ENCODE measurements around the gene ZNF862. TPM values are rescaled to one million over a fixed set of nuclear protein-coding genes. Genes with fewer than 3 reads are reported as not detected.
A peak's percentile ranks its signal among the peaks of the same experiment; 100 is the strongest.

ZNF862 gene
- total and polyA plus RNA-seq, 2 of the 13 experiments (the other 11 are each of a cell fraction or from before 2014, with no cell fraction given) = 0.89 to 2.0 TPM

DNA sequence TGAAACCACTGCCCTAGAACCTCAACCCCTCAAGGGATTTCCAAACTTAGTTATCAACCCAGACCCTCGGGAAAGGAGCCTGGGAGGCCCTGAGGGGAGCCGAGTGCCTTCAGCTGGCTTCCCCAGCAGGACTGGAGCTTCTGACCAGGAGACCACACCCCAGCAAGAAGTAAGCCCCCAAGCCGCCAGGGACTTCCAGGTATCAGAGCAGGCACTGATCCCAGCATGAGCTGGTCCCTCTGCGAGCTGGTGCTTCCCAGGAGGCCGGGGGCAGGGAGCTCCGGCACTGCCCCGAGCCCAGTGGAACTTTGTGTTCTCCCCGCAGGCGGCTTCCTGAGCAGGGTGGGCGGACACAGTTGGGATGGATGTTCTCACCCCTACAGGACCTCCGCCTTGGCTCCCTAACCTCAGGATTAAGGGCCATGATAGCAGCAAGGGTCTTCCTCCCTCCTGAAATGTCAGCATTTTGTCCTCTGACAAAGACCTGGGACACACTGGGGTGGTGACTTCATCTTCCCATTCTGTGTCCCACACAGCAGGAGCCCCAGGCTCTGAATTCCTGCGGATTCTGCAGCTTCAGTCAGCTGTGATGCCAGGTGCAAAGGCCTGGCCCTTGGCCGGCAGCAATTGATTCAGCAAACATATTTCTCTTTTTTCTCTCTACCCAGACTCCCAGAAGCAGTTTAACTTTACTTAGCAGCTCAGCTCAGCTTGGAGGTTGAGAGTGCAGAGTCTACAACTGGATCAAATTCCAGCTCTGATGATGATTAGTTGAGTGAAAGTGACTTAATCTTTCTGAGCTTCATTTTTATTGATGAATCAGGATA lies 47.2 kb downstream of the ZNF862 start (continued):
- TF ChIP-seq MEIS1 (CRISPR knock-in tag; IDR thresholded peaks at IDR 0.05; ENCODE audit: borderline replicate concordance) (0 out of 2 replicates have a peak, but pooled peaks have one; percentile 55), POLR2AphosphoS5 (IDR thresholded peaks at IDR 0.05; ENCODE audit: low read depth, low read length) (no peak), ZNF292 (CRISPR knock-in tag; IDR thresholded peaks at IDR 0.05; ENCODE audit: borderline replicate concordance, low read depth) (peak; percentile 45; the same call in 1 of the 2 replicates), KLF12 (CRISPR knock-in tag; IDR thresholded peaks at IDR 0.05; ENCODE audit: borderline replicate concordance) (no peak), ZSCAN29 (CRISPR knock-in tag; conservative IDR thresholded peaks at IDR 0.05) (peak; percentile 69; the same call in 1 of the 2 replicates), BCL6 (CRISPR knock-in tag; IDR thresholded peaks at IDR 0.05) (no peak), PHF21A (CRISPR knock-in tag; IDR thresholded peaks at IDR 0.05) (peak; percentile 51; the same call in 1 of the 2 replicates), ZNF407 (CRISPR knock-in tag; IDR thresholded peaks at IDR 0.05; ENCODE audit: not compliant biosample characterization) (peak; percentile 43), ZNF7 (CRISPR knock-in tag; IDR thresholded peaks at IDR 0.05) (no peak), ONECUT2 (CRISPR knock-in tag; IDR thresholded peaks at IDR 0.05) (no peak), FOXA3 (CRISPR knock-in tag; IDR thresholded peaks at IDR 0.05) (no peak), HOXA9 (CRISPR knock-in tag; IDR thresholded peaks at IDR 0.05; ENCODE audit: borderline replicate concordance) (no peak), EZH2 (conservative IDR thresholded peaks at IDR 0.05; ENCODE audit: low read depth, low read length) (no peak), ZFX (CRISPR knock-in tag; IDR thresholded peaks at IDR 0.05; ENCODE audit: low read depth) (peak; percentile 50)
- TF ChIP-seq, protein P1, sequence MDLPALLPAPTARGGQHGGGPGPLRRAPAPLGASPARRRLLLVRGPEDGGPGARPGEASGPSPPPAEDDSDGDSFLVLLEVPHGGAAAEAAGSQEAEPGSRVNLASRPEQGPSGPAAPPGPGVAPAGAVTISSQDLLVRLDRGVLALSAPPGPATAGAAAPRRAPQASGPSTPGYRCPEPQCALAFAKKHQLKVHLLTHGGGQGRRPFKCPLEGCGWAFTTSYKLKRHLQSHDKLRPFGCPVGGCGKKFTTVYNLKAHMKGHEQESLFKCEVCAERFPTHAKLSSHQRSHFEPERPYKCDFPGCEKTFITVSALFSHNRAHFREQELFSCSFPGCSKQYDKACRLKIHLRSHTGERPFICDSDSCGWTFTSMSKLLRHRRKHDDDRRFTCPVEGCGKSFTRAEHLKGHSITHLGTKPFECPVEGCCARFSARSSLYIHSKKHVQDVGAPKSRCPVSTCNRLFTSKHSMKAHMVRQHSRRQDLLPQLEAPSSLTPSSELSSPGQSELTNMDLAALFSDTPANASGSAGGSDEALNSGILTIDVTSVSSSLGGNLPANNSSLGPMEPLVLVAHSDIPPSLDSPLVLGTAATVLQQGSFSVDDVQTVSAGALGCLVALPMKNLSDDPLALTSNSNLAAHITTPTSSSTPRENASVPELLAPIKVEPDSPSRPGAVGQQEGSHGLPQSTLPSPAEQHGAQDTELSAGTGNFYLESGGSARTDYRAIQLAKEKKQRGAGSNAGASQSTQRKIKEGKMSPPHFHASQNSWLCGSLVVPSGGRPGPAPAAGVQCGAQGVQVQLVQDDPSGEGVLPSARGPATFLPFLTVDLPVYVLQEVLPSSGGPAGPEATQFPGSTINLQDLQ (CRISPR knock-in tag; IDR thresholded peaks at IDR 0.05) = no peak
- TF ChIP-seq, protein P2, sequence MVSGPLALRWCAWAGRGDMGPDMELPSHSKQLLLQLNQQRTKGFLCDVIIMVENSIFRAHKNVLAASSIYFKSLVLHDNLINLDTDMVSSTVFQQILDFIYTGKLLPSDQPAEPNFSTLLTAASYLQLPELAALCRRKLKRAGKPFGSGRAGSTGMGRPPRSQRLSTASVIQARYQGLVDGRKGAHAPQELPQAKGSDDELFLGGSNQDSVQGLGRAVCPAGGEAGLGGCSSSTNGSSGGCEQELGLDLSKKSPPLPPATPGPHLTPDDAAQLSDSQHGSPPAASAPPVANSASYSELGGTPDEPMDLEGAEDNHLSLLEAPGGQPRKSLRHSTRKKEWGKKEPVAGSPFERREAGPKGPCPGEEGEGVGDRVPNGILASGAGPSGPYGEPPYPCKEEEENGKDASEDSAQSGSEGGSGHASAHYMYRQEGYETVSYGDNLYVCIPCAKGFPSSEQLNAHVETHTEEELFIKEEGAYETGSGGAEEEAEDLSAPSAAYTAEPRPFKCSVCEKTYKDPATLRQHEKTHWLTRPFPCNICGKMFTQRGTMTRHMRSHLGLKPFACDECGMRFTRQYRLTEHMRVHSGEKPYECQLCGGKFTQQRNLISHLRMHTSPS (CRISPR knock-in tag; IDR thresholded peaks at IDR 0.05; ENCODE audit: low read depth) = 0 out of 2 replicates have a peak, but pooled peaks have one; percentile 23
